Measurements from ENCODE around the gene C18orf63. TPM values are rescaled to one million over a fixed set of nuclear protein-coding genes. Genes with fewer than 3 reads are reported as not detected.

Gene C18orf63
- total RNA-seq, 2 donors from 2014 or later = not detected

DNA sequence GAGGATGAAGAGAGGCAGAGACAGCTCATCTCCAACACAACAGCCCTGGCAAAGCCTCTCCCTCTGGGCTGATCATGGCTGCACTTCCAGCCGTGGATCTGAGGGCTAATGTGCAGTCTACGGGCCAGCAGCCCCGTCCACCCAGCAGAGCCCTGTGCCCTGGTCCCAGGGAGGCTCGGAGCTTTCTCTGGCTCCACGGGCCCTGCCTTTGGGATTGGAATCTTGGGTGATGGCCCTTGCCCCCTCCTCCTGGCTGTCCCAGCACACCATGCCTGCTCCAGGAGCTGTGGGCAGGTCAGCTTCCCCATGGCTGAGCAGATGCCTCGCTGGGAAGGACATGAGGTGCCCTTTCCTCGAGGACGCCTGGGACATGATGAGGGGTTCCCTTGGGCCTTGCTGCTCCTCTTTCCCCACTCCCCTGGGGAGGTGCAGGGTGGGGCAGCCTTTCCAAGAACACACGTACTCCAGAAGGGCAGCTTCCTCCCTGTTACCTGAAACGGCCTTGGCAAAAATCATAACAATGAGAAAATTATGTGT lies 66.9 kb downstream of the C18orf63 start:
- no peak for TF ChIP-seq CTCF (IDR thresholded peaks at IDR 0.05)
- no peak for ATAC-seq (ENCODE audit: insufficient number of reproducible peaks, low FRiP score, low read depth)

GRCh38 chr18:74387383-74387782 lies 71.7 kb downstream of the C18orf63 start:
- Histone ChIP-seq H3K36me3 (no peaks in the 10 kb centered on the region), H3K9me3 (no peaks in the 10 kb centered on the region), H3K27me3 (replicated peaks; ENCODE audit: insufficient read depth) (no peaks in the 10 kb centered on the region), H3K4me3 (no peak overlapping the region), H3K4me1 (ENCODE audit: control insufficient read depth in 1 of 2, low read depth in 2 of 2) (no peaks in the 10 kb centered on the region), H3K27ac (no peak overlapping the region)
- DNase-seq (ENCODE audit: low spot score) (no peak), ATAC-seq (ENCODE audit: insufficient number of reproducible peaks, low FRiP score, low read depth) (no peak)
- no peak for TF ChIP-seq CTCF (IDR thresholded peaks at IDR 0.05)

More for the DNA sequence above, 66.9 kb downstream of the C18orf63 start:
- no peak for DNase-seq (ENCODE audit: low spot score)
- Histone ChIP-seq H3K4me1 (ENCODE audit: control insufficient read depth in 1 of 2, low read depth in 2 of 2) (peaks cover 5 to 17% of the 10 kb centered on the region in 2 donors), H3K27ac (no peak overlapping the region), H3K4me3 (no peak overlapping the region), H3K36me3 (no peaks in the 10 kb centered on the region), H3K9me3 (no peaks in the 10 kb centered on the region), H3K27me3 (replicated peaks; ENCODE audit: insufficient read depth) (no peaks in the 10 kb centered on the region)

GRCh38 chr18:74388227-74388626 lies 72.6 kb downstream of the C18orf63 start:
- H3K27me3 ChIP-seq (replicated peaks; ENCODE audit: insufficient read depth) = no peaks in the 10 kb centered on the region
- ATAC-seq (ENCODE audit: insufficient number of reproducible peaks, low FRiP score, low read depth) (no peak), DNase-seq (ENCODE audit: low spot score) (no peak)
- H3K27ac ChIP-seq = no peak overlapping the region
- H3K36me3 ChIP-seq = no peaks in the 10 kb centered on the region
- no peak overlapping the region for H3K4me3 ChIP-seq
- TF ChIP-seq CTCF (IDR thresholded peaks at IDR 0.05) = no peak
- no peaks in the 10 kb centered on the region for H3K4me1 ChIP-seq (ENCODE audit: control insufficient read depth in 1 of 2, low read depth in 2 of 2)
- no peaks in the 10 kb centered on the region for H3K9me3 ChIP-seq

- Histone ChIP-seq H3K4me1 (ENCODE audit: control insufficient read depth in 1 of 2, low read depth in 2 of 2) (no peaks in the 10 kb centered on the region), H3K36me3 (no peaks in the 10 kb centered on the region), H3K4me3 (no peak overlapping the region), H3K9me3 (no peaks in the 10 kb centered on the region), H3K27me3 (replicated peaks; ENCODE audit: insufficient read depth) (no peaks in the 10 kb centered on the region), H3K27ac (no peak overlapping the region)
- TF ChIP-seq CTCF (IDR thresholded peaks at IDR 0.05) = no peak
- no peak for ATAC-seq (ENCODE audit: insufficient number of reproducible peaks, low FRiP score, low read depth)
- no peak for DNase-seq (ENCODE audit: low spot score)
These were observed 73.7 kb downstream of the C18orf63 start for GRCh38 chr18:74389171-74389927.

DNA sequence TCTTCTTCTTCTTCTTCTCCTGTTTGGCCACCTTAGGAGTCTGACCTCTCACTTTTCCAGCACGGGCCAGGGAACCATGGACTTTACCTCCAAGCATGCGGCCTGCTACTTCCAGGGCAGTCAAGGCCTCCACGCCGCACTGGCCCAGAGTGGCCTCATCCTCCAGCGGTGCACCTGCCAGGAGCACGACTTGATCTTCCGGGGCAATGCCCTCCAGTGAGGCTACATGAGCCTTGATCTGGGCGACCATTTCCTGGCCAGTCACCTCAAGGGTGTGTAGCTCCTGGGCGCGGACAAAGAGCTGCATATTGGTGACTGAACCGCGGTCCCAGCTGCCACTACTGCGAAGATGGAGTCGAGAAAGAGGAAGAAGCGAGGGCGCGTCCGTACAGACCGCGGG lies 74.4 kb downstream of the C18orf63 start:
- Histone ChIP-seq H3K36me3 (no peaks in the 10 kb centered on the region), H3K4me1 (ENCODE audit: control insufficient read depth in 1 of 2, low read depth in 2 of 2) (no peaks in the 10 kb centered on the region), H3K4me3 (no peak overlapping the region), H3K27me3 (replicated peaks; ENCODE audit: insufficient read depth) (no peaks in the 10 kb centered on the region), H3K27ac (no peak overlapping the region), H3K9me3 (no peaks in the 10 kb centered on the region)
- no peak for DNase-seq (ENCODE audit: low spot score)
- no peak for ATAC-seq (ENCODE audit: insufficient number of reproducible peaks, low FRiP score, low read depth)
- no peak for TF ChIP-seq CTCF (IDR thresholded peaks at IDR 0.05)

All from thoracic aorta (tissue), 2 donors.